GM18909 (cell line): ENCODE data around the gene DLX4.

Experiments
- ATAC-seq: cut with Tn5 transposase; IDR thresholded peaks from one replicate; pipeline ENCODE4 v1.9.1; 2021; ENCODE audit warnings: mild to moderate bottlenecking; ENCODE audit not compliant: unreplicated experiment, poor library complexity

DLX4 gene

DNA sequence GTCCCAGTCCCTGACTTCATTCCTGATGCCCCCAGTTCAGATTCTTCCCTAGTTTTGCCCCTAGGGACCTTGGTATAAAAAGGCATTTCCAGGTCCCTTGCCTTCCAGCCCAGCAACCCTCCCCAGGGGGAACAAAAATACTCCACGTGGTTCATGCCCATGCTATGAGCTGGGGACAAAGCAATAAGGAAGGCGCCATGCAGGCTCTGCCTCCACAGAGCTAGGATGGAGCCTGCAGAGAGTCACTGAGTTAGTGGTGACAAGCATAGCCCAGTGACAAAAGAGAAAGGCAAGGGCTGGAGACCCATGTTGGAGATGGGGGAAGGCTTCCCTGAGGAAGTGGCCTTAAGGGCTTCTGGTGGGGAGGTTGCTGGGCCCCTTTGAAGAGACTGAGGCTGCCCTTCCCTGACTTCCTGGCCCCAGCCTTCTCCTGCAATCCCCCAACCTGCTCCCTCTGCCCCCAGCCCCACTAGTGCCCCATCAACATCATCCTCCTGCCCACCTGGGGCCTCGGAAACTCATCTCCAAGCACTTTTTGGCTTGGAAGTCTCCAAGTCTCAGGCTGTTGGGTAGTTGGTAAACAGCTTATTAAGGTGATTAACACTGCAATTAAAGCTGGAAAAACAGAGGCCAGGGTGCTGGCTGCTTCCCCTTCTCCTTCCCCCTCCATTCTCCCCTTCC is 16.5 kb downstream of the DLX4 start:
- ATAC-seq, result no peak

DNA sequence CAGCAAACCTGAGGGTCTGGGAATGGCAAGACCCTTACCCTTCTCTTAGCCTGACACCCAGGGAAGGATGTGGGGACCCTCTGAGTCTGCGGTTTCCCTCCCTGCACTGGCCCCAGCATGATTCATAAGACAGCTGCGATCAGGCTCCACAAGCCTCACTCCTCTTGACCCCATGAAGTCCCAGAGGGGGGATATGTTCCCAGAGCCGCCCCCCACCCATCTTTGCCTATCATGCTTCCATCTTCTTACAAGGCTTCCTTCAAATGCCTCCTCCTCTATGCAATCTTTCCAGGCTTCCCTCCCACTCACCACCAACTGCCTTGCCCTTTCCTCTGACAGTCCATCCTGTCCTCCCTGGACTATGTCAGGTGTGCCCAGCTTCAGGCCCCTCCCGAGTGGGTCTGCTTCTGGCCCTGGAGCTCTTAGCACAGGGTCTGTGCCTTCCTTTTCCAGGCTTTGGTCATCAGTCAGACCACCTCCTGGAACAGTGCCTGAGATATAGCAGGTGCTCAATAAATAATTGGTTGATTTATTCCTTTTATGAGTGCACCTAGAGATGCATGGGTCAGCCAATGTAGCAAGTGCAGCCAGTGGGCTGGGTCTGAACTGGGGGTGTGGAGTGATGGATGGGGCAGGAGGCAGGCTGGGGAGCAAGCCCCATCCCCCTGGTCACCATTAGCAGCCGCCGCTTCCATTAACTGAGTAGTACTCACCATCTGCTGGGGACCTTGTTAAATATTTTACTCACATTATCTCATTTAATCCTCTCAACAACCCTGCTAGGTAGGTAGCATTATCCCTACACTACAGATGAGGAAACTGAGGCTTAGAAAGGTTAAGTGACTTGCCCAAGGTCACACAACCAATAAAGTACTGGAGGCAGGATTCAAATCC is 17.7 kb downstream of the DLX4 start:
- ATAC-seq, result no peak

DNA sequence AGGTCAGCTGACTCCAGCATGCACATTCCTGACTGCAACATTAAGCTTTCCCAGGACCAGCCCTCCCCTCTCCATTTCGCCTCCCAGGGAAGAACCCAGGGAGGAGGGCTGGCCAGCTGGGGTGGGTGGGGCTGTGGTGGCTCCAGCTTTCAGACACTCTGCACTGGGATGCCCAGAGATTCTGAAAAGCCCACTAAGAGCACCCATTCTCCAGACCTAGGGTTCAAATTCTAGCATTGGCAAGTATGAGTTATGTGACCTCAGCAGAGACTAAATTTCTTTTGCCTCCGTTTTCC is 18.2 kb downstream of the DLX4 start:
- ATAC-seq, result no peak

DNA sequence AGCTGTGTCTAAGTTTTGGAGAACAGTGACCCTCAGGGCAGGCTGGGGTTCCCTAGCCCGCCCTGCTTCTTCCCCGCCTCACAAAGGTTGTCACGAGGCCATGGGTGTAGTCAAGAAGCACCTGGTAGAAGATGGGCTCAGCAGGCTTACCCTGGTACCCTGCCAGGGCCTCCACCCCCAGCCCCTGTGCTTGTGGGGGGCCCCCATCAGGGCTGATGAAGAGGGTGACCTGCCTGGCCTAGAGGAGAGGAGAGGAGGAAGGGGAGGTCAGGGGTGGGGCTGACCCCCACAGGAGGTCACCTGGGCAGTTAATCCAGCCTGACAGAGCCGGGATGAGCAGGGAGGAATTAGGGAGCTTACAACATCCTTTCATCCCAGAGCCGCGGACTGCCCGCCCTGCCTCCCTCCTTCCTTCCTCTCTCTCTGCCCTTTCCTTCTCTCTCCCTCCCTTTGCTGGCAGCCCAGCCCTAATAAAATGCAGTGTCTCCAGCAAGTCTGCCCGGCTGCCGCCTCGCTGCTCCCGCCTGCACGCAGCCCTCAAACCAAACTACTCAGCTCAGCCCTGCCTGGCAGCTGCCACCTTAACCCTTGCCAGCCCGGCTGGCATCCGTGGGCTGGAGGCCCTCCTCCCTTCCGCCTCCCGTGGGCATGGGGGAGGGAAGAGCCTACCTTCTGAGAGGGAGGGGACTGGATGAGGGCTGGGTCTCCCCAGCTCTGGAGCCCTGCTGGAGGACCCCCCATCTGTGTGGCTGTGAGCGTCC is 18.9 kb downstream of the DLX4 start:
- ATAC-seq, result no peak

DNA sequence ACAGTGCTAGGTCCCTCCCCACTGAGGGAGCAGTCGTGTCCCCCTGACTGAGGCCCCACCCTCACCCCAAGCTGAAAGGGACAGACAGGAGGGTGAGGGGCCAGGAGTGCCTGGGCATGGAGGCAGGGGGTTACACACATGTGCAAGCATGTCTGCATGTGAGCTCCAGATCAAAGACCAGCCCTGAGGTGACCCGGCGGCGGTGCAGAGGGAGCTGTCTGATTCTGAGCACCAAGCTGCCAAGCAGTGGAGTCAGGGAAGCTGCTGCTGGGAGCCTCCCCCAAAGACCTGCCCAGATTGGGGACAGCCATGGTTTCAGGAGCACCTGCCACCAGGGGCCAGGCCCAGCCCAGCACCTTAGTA is 20.5 kb downstream of the DLX4 start:
- ATAC-seq, result no peak

DNA sequence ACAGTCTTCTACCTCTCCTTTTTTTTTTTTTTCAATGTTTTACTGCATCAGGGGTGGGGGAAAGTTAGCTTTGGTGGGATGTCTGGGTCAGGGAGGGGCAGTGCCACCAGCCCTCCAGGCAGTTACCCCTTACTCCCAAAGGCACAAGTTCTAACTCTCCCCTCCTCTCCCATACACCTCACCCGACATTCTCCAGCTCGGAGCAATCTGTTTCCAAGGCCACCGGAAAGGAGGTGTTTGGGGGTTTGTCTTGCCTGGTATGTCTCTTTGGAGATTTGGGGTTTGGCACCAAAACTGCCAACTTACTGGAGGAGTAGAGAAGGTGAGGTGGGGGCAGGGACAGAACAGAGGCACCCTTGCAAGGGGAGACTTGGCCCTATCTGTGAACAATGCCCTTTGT is 21.3 kb downstream of the DLX4 start:
- no peak for ATAC-seq

DNA sequence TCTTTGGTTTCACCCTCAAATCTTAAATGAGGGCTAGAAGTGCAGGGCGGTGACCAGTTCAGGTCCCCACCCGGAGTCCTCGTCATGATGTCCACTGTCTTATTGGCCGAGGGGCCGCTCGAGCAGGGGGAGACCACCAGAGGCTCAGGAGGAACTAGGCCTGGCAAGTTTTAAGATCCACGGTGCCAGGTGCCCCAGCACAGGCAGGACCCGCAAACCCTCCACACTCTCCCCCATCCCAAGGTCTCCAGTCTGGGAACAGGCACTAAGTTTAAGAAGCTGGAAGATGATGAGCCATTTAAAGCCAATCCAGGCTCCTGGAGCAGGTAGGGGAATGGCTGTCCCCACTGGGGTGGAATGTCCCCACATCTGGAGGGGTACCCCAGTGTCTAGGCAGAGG is 21.9 kb downstream of the DLX4 start:
- ATAC-seq, result no peak

DNA sequence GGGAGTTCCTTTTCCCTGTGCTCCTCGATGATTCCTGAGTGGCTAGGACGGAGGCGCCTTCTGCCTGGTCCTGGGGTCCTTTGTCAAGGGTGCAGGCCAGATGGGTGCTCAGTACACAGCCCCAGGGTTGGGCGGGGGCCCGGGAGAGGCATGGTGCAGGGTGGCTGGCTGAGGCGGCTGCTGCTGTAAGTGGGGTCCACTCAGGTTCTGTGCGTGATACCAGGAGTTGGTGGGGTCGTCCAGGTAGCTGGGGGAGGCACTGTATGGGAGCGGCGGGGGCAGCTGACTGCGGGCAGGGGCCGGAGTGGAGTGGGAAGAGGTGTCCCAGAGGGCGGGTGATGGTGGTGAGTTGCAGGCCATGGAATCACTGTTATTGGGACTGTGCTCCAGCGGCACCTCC is 22.4 kb downstream of the DLX4 start:
- no peak for ATAC-seq

DNA sequence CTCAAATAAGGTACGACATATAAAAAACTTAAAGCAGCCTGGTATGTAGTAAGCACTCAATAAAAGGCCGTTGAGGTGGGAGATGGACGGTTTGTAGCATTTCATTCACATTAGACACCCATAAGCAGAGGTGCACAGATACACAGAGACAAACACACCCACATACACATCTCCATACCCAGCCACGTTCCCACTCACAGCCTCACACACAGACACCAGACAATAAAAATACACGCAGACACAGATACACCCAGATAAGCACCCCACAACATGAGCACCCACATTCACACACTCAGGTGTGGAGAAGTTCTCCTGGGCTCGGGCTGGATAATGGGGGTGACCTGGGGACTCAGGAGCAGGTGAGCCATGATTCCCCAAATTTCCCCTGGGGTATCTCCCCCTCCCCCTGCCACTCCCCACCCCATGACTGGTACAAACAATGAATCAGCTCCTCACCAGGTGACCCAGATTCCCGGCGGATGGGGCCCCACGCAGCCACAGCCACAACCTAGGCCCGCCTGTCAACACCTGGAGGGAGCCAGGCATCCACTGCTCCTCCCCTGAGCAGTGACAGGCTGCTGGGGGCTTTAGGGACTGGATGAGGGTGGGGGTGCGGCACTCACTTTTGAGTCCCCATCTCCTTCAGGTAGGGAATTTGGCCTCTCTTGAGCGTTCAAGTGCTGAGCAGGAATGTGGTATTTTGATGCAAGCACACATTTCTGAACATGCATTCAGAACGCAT is 23.4 kb downstream of the DLX4 start:
- no peak for ATAC-seq

DNA sequence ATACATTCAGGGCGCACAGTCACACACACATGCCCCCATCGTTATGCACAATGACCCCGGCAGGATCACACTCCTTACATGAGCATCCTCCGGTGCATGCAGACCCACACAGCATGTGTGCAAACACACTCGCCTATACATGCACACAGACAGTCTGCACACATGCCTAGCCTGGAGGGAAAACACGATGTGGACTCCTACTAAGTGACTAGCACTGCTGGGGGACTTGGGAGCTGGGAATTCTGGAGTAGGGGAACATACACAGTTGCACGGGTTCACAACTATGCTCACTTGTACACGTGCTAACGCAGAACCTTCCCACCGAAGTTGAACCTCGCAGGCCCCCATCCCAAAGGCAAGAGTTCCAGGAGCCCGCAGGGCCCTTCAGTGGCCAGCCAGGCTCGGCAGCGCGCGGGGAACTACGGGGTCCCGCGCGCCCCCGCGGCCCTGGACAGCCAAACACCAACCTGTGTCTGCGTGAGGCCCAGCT is 24.0 kb downstream of the DLX4 start:
- ATAC-seq, result no peak

DNA sequence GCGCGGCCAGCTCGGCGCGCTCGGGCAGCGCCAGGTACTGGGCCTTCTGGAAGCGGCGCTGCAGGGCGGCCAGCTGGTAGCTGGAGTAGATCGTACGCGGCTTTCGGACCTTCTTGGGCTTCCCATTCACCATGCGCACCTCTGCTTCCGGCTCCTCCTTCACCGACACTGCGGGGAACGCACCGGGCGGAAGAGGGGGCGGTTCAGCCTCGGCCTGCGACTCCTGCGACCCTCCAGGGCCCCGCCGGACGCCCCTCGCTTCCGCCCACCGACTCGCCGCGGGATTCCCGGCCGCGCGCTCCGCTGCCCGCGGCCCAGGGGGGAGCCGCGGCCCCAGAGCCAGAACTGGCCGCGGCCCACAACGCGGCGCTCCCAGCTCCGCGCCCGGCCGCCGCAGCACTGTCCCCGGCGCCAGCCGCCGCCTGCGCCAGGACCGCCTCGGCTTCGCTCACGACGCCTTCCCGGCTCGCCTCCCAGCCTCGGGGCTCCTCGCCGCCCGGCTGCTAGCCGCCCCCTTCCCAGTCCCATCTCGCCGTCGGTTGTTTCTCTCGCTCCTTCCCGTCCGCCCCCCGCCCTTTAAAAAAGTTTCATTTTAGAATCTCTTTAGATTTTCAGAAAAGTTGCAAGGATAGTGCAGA is 24.6 kb downstream of the DLX4 start:
- no peak for ATAC-seq

DNA sequence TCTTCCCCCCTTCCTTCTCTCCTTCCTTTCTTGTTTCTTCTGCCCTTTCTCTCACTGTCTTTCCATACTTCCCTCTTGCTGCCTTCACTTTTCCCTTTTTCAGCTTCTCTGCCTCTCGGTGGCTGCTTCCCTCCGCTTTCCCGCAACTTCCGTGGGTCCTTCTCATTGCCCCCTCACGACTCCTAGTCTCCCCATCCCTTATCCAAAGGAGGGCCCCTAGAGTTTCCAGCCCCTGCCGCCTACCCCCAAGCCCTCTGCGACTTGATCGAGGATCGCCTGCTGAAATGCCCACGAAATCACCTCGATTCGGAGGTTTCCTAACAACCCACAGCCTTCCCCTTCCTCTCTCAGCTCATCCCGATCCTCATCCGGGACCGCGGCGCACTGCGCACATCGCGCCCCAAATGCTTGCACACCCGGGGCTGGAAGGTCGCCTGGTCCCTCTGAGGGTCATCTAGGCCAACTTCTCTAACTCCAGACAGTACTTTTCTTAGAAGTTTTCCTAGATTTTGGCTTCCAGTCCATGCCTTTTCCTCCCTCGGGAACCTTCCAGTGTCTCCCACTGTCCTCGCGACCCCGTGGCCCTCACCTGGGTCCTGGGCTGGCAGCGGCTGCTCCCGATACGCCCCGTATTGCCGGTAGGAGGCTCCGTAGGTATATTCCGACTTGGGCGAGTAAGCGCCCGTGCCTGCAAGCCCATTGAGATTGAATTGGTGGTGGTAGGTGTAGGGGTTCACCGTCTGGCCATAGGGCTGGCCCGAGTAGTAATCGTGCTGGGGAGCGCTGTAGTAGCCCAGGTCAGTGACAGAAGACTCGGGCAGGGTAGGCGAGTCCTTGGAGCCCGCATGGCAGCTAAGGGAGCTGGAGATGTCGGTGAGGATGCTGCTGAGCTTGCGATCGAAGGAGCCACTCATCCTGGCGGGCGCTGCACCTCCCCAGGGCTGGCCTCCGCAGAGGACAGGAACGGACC is 25.4 kb downstream of the DLX4 start:
- ATAC-seq, result no peak

DNA sequence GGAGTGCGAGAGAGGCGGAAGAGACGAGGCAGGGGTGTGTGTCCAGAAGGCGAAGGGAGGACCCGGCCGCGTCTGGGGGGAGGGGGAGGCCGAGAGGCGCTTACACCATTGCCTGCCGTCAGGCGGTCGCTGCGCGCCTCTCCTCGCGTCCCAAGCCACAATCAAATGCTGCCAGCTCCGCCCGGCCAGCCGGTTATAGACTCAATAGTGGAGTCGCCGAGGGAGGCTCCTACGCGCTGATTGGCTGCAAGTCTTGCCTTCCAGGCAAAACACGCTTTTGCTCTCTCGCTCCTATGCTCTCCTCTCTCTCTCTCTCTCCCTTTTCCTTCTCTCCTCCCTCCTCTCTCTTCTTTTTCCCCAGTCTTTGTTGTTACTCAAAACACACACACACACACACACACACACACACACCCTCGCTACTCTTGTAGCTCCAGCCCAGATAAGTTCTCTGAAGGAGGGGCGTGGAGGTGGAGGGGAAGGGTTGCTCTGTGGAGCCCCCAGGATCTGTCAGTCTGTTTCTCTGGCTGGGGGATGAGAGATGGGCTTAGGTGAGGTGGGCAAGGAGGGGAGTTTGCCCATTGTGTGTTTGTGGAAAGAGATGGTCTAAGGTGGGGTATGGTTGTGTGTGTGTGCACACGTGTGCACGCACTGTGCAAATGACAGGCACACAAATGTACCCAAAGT is 26.2 kb downstream of the DLX4 start, which contains the start of gene DLX3:
TSS of gene DLX3 (minus strand) at position 170 of the 684 bp plus-strand sequence. CDS start 226 bp downstream, outside the sequence.
- no peak for ATAC-seq

DNA sequence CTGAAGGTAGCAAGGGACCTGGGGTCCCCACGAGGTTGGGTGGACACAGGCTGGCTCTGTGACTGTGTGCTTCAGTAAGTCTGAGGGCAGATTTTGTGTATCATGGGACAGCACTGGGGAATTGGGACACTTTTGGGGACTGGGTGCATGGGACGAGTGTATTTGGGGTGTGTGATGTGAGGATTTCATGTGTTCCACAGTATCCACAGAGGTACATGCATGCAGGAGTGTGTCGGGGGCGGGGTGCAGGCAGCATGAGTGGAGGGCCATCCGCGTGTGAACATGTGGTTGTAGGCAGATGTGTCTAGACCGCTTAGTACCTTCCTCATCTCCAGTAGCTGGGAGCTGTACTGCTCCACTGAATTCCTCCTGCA is 27.1 kb downstream of the DLX4 start:
- ATAC-seq, result no peak

DNA sequence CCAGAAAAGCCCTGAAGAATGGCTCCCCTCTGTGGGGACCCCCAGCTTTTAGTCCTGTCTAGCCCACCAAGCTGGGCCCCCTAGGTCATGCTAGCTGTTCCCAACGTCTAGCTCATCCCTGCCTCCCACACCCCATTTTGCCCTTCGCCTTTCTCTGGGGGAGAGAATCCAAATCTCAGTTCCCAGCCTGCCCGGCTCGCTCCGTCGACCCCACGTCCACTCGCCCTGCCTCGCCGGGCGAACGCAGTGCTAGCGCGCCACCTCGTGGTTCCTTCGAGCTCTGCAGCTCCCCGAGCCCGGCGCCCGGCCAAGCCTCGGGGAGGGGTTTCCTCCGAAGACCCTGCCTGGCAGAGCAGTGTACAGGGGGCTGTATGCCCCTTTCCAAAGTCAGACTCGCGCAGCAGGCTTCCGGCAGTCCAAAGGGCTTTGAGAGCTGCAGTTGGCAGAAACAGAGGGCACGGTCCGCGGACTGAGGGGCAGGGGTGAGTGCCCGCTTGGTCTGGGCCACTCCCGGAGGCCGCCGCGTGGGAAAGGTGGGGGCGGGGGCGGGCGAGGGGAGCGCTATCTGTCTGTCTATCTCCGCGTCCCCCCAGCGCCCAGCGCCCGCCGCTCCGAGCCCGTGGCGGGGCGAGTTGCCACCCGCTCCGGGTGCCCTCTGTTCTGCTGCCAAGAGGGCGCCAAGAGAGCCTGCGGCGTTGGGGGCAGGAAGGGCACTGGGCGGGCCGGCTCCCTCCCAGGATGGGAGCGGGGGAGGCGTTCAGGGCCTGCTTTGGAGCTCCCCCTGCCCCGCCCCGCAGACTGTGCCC is 27.7 kb downstream of the DLX4 start:
- no peak for ATAC-seq

DNA sequence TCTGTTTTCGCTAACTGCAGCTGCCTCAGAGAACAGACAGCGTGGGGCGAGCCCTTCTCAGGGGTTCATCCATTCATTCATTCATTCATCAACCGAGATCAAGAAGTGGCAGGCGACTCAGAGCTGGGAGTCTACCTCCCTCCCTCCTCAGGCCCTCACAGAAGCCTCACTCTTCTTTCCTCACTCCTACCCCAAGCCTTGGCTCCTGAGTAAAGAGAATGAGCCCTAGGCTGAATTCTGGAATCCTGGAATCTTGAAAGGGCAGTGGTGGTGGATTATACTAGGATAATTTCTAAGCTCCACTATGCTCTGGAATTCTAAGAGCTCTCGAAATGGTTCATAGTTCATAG is 28.3 kb downstream of the DLX4 start:
- no peak for ATAC-seq
